SK-N-DZ (cell line): ENCODE measurements around the gene HES3.

Experiments
- DNase-seq: peaks from one replicate; pipeline ENCODE4 v3.0.0-alpha.2; 2015; ENCODE audit warnings: low spot score

HES3 gene

GRCh38 chr1:6278263-6278662 lies 34.3 kb downstream of the HES3 start:
- no peak for DNase-seq

- no peak for DNase-seq
These were observed 35.1 kb downstream of the HES3 start for GRCh38 chr1:6279066-6279465.

GRCh38 chr1:6279613-6280383 lies 35.8 kb downstream of the HES3 start:
- no peak for DNase-seq

GRCh38 chr1:6280761-6281451 lies 36.9 kb downstream of the HES3 start:
- DNase-seq: no peak

GRCh38 chr1:6281511-6282402 lies 37.8 kb downstream of the HES3 start:
- no peak for DNase-seq

GRCh38 chr1:6282577-6283270 lies 38.7 kb downstream of the HES3 start:
- no peak for DNase-seq

GRCh38 chr1:6285336-6285735 lies 41.4 kb downstream of the HES3 start:
- no peak for DNase-seq

GRCh38 chr1:6286266-6286665 lies 42.3 kb downstream of the HES3 start:
- no peak for DNase-seq

GRCh38 chr1:6287029-6287428 lies 43.0 kb downstream of the HES3 start:
- no peak for DNase-seq

- no peak for DNase-seq
These were observed 43.5 kb downstream of the HES3 start for GRCh38 chr1:6287431-6287886.

GRCh38 chr1:6288026-6288425 lies 44.0 kb downstream of the HES3 start:
- DNase-seq: no peak

GRCh38 chr1:6288665-6289064 lies 44.7 kb downstream of the HES3 start:
- no peak for DNase-seq

- DNase-seq: no peak
These were observed 48.1 kb downstream of the HES3 start for GRCh38 chr1:6292102-6292501.

- DNase-seq: no peak
These were observed 50.3 kb downstream of the HES3 start for GRCh38 chr1:6294080-6294889.

GRCh38 chr1:6294890-6295556 lies 51.0 kb downstream of the HES3 start:
- DNase-seq: no peak
